ENCODE results near the gene ALDH6A1. TPM values are rescaled to one million over a fixed set of nuclear protein-coding genes. Genes with fewer than 3 reads are reported as not detected.
A peak's percentile ranks its signal among the peaks of the same experiment; 100 is the strongest.

Gene ALDH6A1
- total RNA-seq, 1 donor from 2014 or later = 45.5 TPM

DNA sequence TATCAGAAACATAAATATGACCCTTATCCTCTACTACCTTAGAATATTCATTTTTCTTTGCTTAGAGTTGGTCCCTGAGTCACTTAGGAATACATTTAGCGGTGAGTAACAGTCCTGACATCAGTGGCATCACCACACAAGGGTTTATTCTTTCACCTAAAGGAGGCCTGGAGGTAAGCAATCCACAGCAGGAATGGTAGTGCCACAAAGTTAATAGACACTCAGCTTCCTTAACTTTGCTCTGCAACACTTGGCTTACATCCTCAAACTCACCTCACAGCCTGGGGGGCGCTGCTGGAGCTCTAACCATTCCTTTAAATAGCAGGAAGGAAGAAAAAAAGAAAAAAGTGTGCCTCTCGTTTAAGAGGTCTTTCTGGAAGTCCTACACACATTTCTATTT, 36.0 kb downstream of the ALDH6A1 start:
- DNase-seq (no peak), ATAC-seq (no peak)
- Histone ChIP-seq H3K27ac (no peak overlapping the region), H3K4me3 (no peak overlapping the region), H3K27me3 (ENCODE audit: low read depth) (no peaks in the 10 kb centered on the region), H3K9me3 (no peaks in the 10 kb centered on the region), H3K36me3 (no peaks in the 10 kb centered on the region), H3K4me1 (no peaks in the 10 kb centered on the region)
- intact Hi-C loops (cut with DNase I) = no loop called here
- TF ChIP-seq, protein P1, sequence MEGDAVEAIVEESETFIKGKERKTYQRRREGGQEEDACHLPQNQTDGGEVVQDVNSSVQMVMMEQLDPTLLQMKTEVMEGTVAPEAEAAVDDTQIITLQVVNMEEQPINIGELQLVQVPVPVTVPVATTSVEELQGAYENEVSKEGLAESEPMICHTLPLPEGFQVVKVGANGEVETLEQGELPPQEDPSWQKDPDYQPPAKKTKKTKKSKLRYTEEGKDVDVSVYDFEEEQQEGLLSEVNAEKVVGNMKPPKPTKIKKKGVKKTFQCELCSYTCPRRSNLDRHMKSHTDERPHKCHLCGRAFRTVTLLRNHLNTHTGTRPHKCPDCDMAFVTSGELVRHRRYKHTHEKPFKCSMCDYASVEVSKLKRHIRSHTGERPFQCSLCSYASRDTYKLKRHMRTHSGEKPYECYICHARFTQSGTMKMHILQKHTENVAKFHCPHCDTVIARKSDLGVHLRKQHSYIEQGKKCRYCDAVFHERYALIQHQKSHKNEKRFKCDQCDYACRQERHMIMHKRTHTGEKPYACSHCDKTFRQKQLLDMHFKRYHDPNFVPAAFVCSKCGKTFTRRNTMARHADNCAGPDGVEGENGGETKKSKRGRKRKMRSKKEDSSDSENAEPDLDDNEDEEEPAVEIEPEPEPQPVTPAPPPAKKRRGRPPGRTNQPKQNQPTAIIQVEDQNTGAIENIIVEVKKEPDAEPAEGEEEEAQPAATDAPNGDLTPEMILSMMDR (IDR thresholded peaks at IDR 0.05) = no peak

DNA sequence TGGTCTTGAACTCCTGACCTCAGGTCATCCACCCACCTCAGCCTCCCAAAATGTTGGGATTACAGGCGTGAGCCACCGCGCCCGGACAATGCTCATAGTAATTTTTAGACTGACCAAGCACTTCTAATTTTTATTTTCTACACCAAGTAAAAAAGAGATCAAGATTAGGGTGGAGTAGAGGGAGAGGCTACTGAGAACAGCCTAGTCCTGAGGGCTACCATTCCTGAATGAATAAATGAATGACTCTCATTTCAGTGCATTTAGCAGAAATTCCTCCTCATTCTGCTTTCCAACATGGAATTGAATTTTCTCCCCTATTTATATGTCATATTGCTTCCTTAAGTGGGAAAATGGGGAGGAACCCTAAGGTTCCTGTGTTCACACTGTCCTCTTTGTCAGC, 38.7 kb downstream of the ALDH6A1 start:
- H3K27me3 ChIP-seq (ENCODE audit: low read depth) = no peaks in the 10 kb centered on the region
- no peaks in the 10 kb centered on the region for H3K36me3 ChIP-seq

DNA sequence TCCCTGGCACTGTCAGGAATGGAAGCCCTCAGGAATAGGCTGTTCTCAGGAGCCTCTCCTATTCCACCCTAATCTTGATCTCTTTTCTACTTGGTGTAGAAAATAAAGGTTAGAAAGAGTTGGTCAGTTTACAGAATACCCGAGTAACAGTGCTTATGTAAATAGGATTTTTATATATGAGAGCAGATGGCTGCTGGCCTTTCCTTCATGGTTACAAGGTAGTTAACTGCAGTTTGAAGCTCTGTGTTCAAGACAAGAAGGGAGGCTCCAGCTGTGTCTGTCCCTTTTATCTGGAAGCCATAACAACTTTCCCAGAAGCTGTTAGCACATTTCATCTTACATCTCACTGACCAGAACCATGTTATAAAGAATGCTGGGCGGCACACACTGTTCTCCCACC, 42.0 kb downstream of the ALDH6A1 start:
- H3K9me3 ChIP-seq = no peaks in the 10 kb centered on the region
- DNase-seq (no peak), ATAC-seq (no peak)
- no peaks in the 10 kb centered on the region for H3K36me3 ChIP-seq
- TF ChIP-seq, protein P1 (IDR thresholded peaks at IDR 0.05) = no peak
- H3K27me3 ChIP-seq (ENCODE audit: low read depth) = no peaks in the 10 kb centered on the region
- H3K4me3 ChIP-seq = no peak overlapping the region
- intact Hi-C loops (cut with DNase I) = no loop called here
- no peak overlapping the region for H3K27ac ChIP-seq
- H3K4me1 ChIP-seq = no peaks in the 10 kb centered on the region

More for the DNA sequence above, 38.7 kb downstream of the ALDH6A1 start:
- H3K4me3 ChIP-seq = no peak overlapping the region
- H3K27ac ChIP-seq = no peak overlapping the region
- TF ChIP-seq, protein P1 (IDR thresholded peaks at IDR 0.05) = no peak
- ATAC-seq (no peak), DNase-seq (no peak)
- no peaks in the 10 kb centered on the region for H3K9me3 ChIP-seq
- no peaks in the 10 kb centered on the region for H3K4me1 ChIP-seq
- intact Hi-C loops (cut with DNase I) = no loop called here

DNA sequence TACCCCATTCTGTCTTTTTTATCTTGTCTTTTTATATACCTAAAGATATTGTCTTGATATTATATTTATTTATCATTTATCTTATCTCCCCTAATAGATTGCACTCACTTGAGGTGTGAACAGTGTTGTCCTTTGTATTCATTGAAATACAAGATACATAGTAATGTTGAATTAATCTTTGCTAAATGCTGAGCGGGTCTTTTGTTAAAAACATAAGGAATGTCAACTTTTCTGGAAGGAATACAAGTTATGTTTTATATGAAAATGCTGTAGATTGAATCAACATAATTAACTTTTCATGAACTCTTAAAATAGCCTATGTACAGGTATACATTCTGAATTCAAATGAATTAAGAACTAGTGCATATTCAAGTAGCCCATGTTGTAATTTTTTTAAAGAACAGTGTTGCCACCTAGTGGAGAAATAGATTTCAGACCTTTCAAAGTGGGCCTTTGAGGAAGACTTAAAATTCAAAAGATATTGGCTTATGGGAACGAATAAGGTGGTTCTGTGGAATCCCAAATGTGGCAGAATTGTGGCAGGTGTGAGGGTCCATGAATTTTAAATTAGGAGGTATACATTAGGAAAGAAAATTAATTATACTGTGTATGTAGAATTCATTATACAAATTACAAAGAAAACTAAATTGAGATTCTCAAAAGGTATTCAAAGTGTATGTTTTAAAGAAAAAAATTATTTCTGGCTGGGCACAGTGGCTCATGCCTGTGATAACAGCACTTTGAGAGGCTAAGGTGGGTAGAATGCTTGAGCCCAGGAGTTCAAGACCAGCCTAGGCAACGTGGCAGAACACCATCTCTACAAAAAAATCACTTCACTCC, 46.0 kb downstream of the ALDH6A1 start:
- H3K4me1 ChIP-seq = no peaks in the 10 kb centered on the region
- no peaks in the 10 kb centered on the region for H3K36me3 ChIP-seq
- H3K4me3 ChIP-seq = no peak overlapping the region
- DNase-seq = no peak
- H3K27ac ChIP-seq = no peak overlapping the region
- TF ChIP-seq, protein P1 (IDR thresholded peaks at IDR 0.05) = peak; percentile 74
- intact Hi-C loops (cut with DNase I) = no loop called here
- no peaks in the 10 kb centered on the region for H3K27me3 ChIP-seq (ENCODE audit: low read depth)
- no peaks in the 10 kb centered on the region for H3K9me3 ChIP-seq
- peak in 1 of 2 donors; percentile 48 for ATAC-seq

DNA sequence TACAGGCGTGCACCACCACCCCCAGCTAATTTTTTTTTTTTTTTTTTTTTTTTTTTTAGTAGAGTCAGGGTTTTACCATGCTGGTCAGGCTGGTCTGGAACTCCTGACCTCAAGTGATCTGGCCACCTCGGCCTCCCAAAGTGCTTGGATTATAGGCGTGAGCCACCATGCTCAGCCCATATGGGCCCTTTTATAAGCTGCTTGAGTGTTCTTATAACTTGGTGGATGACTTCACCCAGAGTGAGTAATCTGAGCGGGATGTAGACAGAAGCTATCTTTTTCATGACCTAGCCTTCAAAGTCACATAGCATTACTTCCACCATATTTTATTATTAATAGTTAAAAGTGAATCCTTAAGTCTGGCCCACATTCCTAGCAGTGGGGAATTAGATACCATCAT, 48.7 kb downstream of the ALDH6A1 start:
- intact Hi-C loops (cut with DNase I) = no loop called here
- TF ChIP-seq, protein P1 (IDR thresholded peaks at IDR 0.05) = no peak
- no peak for ATAC-seq

More for the DNA sequence above, 48.7 kb downstream of the ALDH6A1 start:
- H3K4me3 ChIP-seq = no peak overlapping the region
- H3K36me3 ChIP-seq = no peaks in the 10 kb centered on the region
- no peak for DNase-seq
- no peaks in the 10 kb centered on the region for H3K27me3 ChIP-seq (ENCODE audit: low read depth)
- no peaks in the 10 kb centered on the region for H3K4me1 ChIP-seq
- H3K27ac ChIP-seq = no peak overlapping the region
- no peaks in the 10 kb centered on the region for H3K9me3 ChIP-seq
